Skeletal muscle tissue (tissue), 4 donors: Measurements from ENCODE around the gene PPP1R12B. TPM values are rescaled to one million over a fixed set of nuclear protein-coding genes. Genes with fewer than 3 reads are reported as not detected.
"Not testable (repeated sequence)": the region's sequence is repeated elsewhere in the genome, so short reads cannot be mapped to it uniquely, and the experiment has no call there.

ENCODE experiments used
- H3K27ac ChIP-seq: one replicate; pipeline ENCODE4 v1.7.0; 2013; ENCODE audit warnings: mild to moderate bottlenecking, low read depth, low read length, inconsistent platforms
- H3K27me3 ChIP-seq, 3 donors: one replicate each; pipeline ENCODE4 v1.7.0; 2013; ENCODE audit warnings: low read length in 3 of 3; ENCODE audit not compliant: control insufficient read depth in 3 of 3, insufficient read depth in 3 of 3
- H3K36me3 ChIP-seq, 3 donors: one replicate each; pipeline ENCODE4 v1.7.0; 2013; ENCODE audit warnings: low read length in 3 of 3; ENCODE audit not compliant: control insufficient read depth in 3 of 3, insufficient read depth in 3 of 3
- H3K4me1 ChIP-seq, 3 donors: one replicate each; pipeline ENCODE4 v1.7.0; 2013; ENCODE audit warnings: low read length in 3 of 3, mild to moderate bottlenecking in 3 of 3; ENCODE audit not compliant: control insufficient read depth in 3 of 3, insufficient read depth in 3 of 3
- H3K4me3 ChIP-seq, 3 donors: one replicate each; pipeline ENCODE4 v1.7.0; 2013; ENCODE audit warnings: low read length in 3 of 3
- H3K9ac ChIP-seq, 3 donors: one replicate each; pipeline ENCODE4 v1.7.0; 2013; ENCODE audit warnings: low read length in 3 of 3, mild to moderate bottlenecking in 3 of 3, moderate library complexity in 2 of 3, low read depth in 1 of 3
- H3K9me3 ChIP-seq, 3 donors: one replicate each; pipeline ENCODE4 v1.7.0; 2013; ENCODE audit warnings: low read length in 3 of 3; ENCODE audit not compliant: control insufficient read depth in 3 of 3
- total RNA-seq: library from RNA; depleted of rRNA; stranded (reverse); fragments of >200 nt; gene quantifications from one replicate; pipeline ENCODE4 v1.2.3, GENCODE V29; 2014
- donor health status: Osteomylitis.

PPP1R12B gene
- total RNA-seq, 1 donor from 2014 or later = 73.6 TPM

- Histone ChIP-seq H3K27ac (no peak overlapping the region), H3K9ac (no peak overlapping the region), H3K9me3 (no peaks in the 10 kb centered on the region), H3K36me3 (peaks cover 16 to 27% (median 20%) of the 10 kb centered on the region in 3 donors), H3K4me3 (peak overlapping the region in 1 of 3 donors; percentile 13), H3K27me3 (no peaks in the 10 kb centered on the region), H3K4me1 (peaks cover 4 to 8% (median 7%) of the 10 kb centered on the region in 3 donors)
These were observed 251.4 kb downstream of the PPP1R12B start for GRCh38 chr1:202599669-202600431.

- Histone ChIP-seq H3K9me3 (no peaks in the 10 kb centered on the region), H3K27ac (no peak overlapping the region), H3K36me3 (peaks cover 16 to 27% (median 21%) of the 10 kb centered on the region in 3 donors), H3K9ac (no peak overlapping the region), H3K4me3 (no peak overlapping the region), H3K27me3 (no peaks in the 10 kb centered on the region), H3K4me1 (peaks cover 4 to 8% (median 7%) of the 10 kb centered on the region in 3 donors)
These were observed 252.0 kb downstream of the PPP1R12B start for GRCh38 chr1:202600432-202601041.

- H3K4me1 ChIP-seq = peaks cover 4 to 8% (median 7%) of the 10 kb centered on the region in 3 donors
- no peak overlapping the region for H3K4me3 ChIP-seq
- H3K27me3 ChIP-seq = no peaks in the 10 kb centered on the region
- H3K36me3 ChIP-seq = peaks cover 16 to 27% (median 23%) of the 10 kb centered on the region in 3 donors
- no peak overlapping the region for H3K9ac ChIP-seq
- no peak overlapping the region for H3K27ac ChIP-seq
- no peaks in the 10 kb centered on the region for H3K9me3 ChIP-seq
These were observed 254.9 kb downstream of the PPP1R12B start for GRCh38 chr1:202603435-202603834.

- H3K9ac ChIP-seq = no peak overlapping the region
- peaks cover 16 to 22% (median 19%) of the 10 kb centered on the region in 3 donors for H3K36me3 ChIP-seq
- H3K4me1 ChIP-seq = peaks cover 0 to 3% (median 0%) of the 10 kb centered on the region in 3 donors
- no peaks in the 10 kb centered on the region for H3K27me3 ChIP-seq
- H3K27ac ChIP-seq = no peak overlapping the region
- no peak overlapping the region for H3K4me3 ChIP-seq
- no peaks in the 10 kb centered on the region for H3K9me3 ChIP-seq
These were observed 257.0 kb downstream of the PPP1R12B start for GRCh38 chr1:202605515-202605914.

- not testable (repeated sequence) for H3K27me3 ChIP-seq, H3K9me3 ChIP-seq, H3K36me3 ChIP-seq
These were observed 263.5 kb downstream of the PPP1R12B start for GRCh38 chr1:202612036-202612435.

GRCh38 chr1:202613571-202613970 lies 265.1 kb downstream of the PPP1R12B start:
- H3K4me1 ChIP-seq = peaks cover 21 to 34% (median 27%) of the 10 kb centered on the region in 3 donors
- H3K4me3 ChIP-seq = no peak overlapping the region
- no peaks in the 10 kb centered on the region for H3K9me3 ChIP-seq
- no peaks in the 10 kb centered on the region for H3K27me3 ChIP-seq
- no peaks in the 10 kb centered on the region for H3K36me3 ChIP-seq
- no peak overlapping the region for H3K27ac ChIP-seq
- H3K9ac ChIP-seq = no peak overlapping the region

More at GRCh38 chr1:202612036-202612435, 263.5 kb downstream of the PPP1R12B start:
- H3K4me1 ChIP-seq = peaks cover 20 to 28% (median 22%) of the 10 kb centered on the region in 3 donors
- not testable (repeated sequence) for H3K9ac ChIP-seq, H3K27ac ChIP-seq, H3K4me3 ChIP-seq

GRCh38 chr1:202614363-202615207 lies 266.1 kb downstream of the PPP1R12B start:
- H3K4me1 ChIP-seq = peaks cover 27 to 44% (median 36%) of the 10 kb centered on the region in 3 donors
- not testable (repeated sequence) for H3K36me3 ChIP-seq, H3K9me3 ChIP-seq, H3K4me3 ChIP-seq, H3K27me3 ChIP-seq
- H3K9ac ChIP-seq = peak overlapping the region in 2 of 3 donors; percentile 43 to 45
- peak overlapping the region; percentile 69 for H3K27ac ChIP-seq

- peak overlapping the region in 2 of 3 donors; percentile 43 to 45 for H3K9ac ChIP-seq
- not testable (repeated sequence) for H3K9me3 ChIP-seq, H3K36me3 ChIP-seq, H3K4me3 ChIP-seq, H3K27me3 ChIP-seq
- H3K27ac ChIP-seq = peak overlapping the region; percentile 69
- H3K4me1 ChIP-seq = peaks cover 28 to 46% (median 38%) of the 10 kb centered on the region in 3 donors
These were observed 266.7 kb downstream of the PPP1R12B start for GRCh38 chr1:202615208-202615500.

GRCh38 chr1:202615501-202616354 lies 267.2 kb downstream of the PPP1R12B start:
- peak overlapping the region in 1 of 3 donors; percentile 27 for H3K4me3 ChIP-seq
- H3K9ac ChIP-seq = peak overlapping the region in 2 of 3 donors; percentile 45 to 57
- no peaks in the 10 kb centered on the region for H3K36me3 ChIP-seq
- no peaks in the 10 kb centered on the region for H3K27me3 ChIP-seq
- peaks cover 28 to 46% (median 38%) of the 10 kb centered on the region in 3 donors for H3K4me1 ChIP-seq
- H3K27ac ChIP-seq = peak overlapping the region; percentile 69
- H3K9me3 ChIP-seq = no peaks in the 10 kb centered on the region
